H1 (cell line): ENCODE results near the gene GNL3L. TPM values are rescaled to one million over a fixed set of nuclear protein-coding genes. Genes with fewer than 3 reads are reported as not detected.

Experiments
- GTF2F1 ChIP-seq: IDR thresholded peaks from 2 replicates; pipeline ENCODE4 v1.6.1; 2012; ENCODE audit warnings: low read depth, low read length, improper control_type of control experiment, borderline replicate concordance
- HDAC2 ChIP-seq, 2 experiments: fragments of 300-600 bp in 1 of 2; sonication (generic) in 1 of 2; IDR thresholded peaks; 2 replicates each; pipeline ENCODE4 v1.6.1; 2011 to 2012; ENCODE audit warnings: low read depth in 2 of 2, low read length in 2 of 2, mild to moderate bottlenecking in 2 of 2, moderate library complexity in 2 of 2, borderline replicate concordance in 1 of 2, inconsistent platforms in 1 of 2
- JUN ChIP-seq: IDR thresholded peaks from 2 replicates; pipeline ENCODE4 v1.6.1; 2011; ENCODE audit warnings: low read depth, mild to moderate bottlenecking, improper control_type of control experiment, low read length
- SUZ12 ChIP-seq: fragments of 200-600 bp; sonication (generic); IDR thresholded peaks from 2 replicates; pipeline ENCODE4 v1.6.1; 2012; ENCODE audit warnings: mild to moderate bottlenecking, inconsistent platforms, low read length, moderate library complexity, mixed read lengths
- polyA plus RNA-seq, 7 experiments: library from polyadenylated mRNA; depleted of rRNA in 3 of 7; stranded (reverse) in 5 of 7; unstranded in 2 of 7; fragments of >200 nt in 5 of 7; fragments of 200-250 nt in 2 of 7; gene quantifications; 1 replicate in 5 of 7; 2 replicates in 1 of 7; 4 replicates in 1 of 7; pipeline versions ENCODE4 v1.2.1 to v1.2.3, GENCODE V29; 2011 to 2013; ENCODE audit warnings: missing spikeins in 2 of 7, mixed read lengths in 2 of 7
- total RNA-seq: library from RNA; stranded (reverse); fragmentation: NEBNext Ultra II Directional; extraction: Animal tissue kit (Norgen Biotek cat#: 25700); gene quantifications from 2 replicates; pipeline ENCODE4 v1.2.1, GENCODE V29; 2021
- TF ChIP-seq, protein P1 (sequence below): fragments of 300-600 bp; sonication (generic); IDR thresholded peaks from 2 replicates; pipeline ENCODE4 v1.7.1; 2012; ENCODE audit warnings: low read length, moderate library complexity, mild to moderate bottlenecking, inconsistent platforms; ENCODE audit not compliant: insufficient replicate concordance

The GNL3L gene
- total and polyA plus RNA-seq, 2 of the 8 experiments (the other 6 are each of a cell fraction or from before 2014, with no cell fraction given), result 19.1 to 71.2 TPM

DNA sequence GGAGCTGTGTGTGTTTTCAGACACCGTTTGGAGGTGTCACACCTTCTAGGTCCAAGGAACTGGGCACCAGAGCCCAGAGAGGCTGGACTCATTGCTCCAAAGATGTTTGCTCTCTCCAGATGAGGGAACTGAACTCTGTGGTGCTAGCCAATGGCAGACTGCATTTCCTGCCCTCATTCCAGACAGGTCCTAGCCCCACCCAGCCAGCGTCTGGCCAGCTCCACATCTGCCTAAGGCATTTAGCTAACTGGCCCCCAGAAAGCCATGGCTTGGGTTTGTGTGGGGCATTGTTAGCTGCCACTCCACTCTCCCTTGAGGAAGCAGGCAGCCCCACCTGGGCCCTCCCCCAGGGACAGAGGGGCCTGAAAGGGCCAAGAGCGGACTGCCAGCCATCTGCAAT is 45.4 kb upstream of the GNL3L start (continued):
- no peak for TF ChIP-seq GTF2F1
- no peak for TF ChIP-seq HDAC2 (IDR thresholded peaks at IDR 0.05; ENCODE audit: borderline replicate concordance in 1 of 2, low read depth in 2 of 2, low read length in 2 of 2)
- TF ChIP-seq JUN, result no peak
- TF ChIP-seq, protein P1, sequence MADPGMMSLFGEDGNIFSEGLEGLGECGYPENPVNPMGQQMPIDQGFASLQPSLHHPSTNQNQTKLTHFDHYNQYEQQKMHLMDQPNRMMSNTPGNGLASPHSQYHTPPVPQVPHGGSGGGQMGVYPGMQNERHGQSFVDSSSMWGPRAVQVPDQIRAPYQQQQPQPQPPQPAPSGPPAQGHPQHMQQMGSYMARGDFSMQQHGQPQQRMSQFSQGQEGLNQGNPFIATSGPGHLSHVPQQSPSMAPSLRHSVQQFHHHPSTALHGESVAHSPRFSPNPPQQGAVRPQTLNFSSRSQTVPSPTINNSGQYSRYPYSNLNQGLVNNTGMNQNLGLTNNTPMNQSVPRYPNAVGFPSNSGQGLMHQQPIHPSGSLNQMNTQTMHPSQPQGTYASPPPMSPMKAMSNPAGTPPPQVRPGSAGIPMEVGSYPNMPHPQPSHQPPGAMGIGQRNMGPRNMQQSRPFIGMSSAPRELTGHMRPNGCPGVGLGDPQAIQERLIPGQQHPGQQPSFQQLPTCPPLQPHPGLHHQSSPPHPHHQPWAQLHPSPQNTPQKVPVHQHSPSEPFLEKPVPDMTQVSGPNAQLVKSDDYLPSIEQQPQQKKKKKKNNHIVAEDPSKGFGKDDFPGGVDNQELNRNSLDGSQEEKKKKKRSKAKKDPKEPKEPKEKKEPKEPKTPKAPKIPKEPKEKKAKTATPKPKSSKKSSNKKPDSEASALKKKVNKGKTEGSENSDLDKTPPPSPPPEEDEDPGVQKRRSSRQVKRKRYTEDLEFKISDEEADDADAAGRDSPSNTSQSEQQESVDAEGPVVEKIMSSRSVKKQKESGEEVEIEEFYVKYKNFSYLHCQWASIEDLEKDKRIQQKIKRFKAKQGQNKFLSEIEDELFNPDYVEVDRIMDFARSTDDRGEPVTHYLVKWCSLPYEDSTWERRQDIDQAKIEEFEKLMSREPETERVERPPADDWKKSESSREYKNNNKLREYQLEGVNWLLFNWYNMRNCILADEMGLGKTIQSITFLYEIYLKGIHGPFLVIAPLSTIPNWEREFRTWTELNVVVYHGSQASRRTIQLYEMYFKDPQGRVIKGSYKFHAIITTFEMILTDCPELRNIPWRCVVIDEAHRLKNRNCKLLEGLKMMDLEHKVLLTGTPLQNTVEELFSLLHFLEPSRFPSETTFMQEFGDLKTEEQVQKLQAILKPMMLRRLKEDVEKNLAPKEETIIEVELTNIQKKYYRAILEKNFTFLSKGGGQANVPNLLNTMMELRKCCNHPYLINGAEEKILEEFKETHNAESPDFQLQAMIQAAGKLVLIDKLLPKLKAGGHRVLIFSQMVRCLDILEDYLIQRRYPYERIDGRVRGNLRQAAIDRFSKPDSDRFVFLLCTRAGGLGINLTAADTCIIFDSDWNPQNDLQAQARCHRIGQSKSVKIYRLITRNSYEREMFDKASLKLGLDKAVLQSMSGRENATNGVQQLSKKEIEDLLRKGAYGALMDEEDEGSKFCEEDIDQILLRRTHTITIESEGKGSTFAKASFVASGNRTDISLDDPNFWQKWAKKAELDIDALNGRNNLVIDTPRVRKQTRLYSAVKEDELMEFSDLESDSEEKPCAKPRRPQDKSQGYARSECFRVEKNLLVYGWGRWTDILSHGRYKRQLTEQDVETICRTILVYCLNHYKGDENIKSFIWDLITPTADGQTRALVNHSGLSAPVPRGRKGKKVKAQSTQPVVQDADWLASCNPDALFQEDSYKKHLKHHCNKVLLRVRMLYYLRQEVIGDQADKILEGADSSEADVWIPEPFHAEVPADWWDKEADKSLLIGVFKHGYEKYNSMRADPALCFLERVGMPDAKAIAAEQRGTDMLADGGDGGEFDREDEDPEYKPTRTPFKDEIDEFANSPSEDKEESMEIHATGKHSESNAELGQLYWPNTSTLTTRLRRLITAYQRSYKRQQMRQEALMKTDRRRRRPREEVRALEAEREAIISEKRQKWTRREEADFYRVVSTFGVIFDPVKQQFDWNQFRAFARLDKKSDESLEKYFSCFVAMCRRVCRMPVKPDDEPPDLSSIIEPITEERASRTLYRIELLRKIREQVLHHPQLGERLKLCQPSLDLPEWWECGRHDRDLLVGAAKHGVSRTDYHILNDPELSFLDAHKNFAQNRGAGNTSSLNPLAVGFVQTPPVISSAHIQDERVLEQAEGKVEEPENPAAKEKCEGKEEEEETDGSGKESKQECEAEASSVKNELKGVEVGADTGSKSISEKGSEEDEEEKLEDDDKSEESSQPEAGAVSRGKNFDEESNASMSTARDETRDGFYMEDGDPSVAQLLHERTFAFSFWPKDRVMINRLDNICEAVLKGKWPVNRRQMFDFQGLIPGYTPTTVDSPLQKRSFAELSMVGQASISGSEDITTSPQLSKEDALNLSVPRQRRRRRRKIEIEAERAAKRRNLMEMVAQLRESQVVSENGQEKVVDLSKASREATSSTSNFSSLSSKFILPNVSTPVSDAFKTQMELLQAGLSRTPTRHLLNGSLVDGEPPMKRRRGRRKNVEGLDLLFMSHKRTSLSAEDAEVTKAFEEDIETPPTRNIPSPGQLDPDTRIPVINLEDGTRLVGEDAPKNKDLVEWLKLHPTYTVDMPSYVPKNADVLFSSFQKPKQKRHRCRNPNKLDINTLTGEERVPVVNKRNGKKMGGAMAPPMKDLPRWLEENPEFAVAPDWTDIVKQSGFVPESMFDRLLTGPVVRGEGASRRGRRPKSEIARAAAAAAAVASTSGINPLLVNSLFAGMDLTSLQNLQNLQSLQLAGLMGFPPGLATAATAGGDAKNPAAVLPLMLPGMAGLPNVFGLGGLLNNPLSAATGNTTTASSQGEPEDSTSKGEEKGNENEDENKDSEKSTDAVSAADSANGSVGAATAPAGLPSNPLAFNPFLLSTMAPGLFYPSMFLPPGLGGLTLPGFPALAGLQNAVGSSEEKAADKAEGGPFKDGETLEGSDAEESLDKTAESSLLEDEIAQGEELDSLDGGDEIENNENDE, result no peak
- no peak for TF ChIP-seq SUZ12
- TF ChIP-seq, all 59 proteins: peak for 0
